Fibroblast of skin of left biceps (primary cell): ENCODE measurements around the gene PSENEN.

ENCODE experiments used
- DNase-seq, 2 experiments: peaks; one replicate each; pipeline ENCODE4 v3.0.0-alpha.2; 2013; ENCODE audit warnings: low read depth in 2 of 2

The PSENEN gene

GRCh38 chr19:35773020-35773806 lies 27.8 kb downstream of the PSENEN start:
- no peak for DNase-seq

GRCh38 chr19:35774274-35775045 lies 29.0 kb downstream of the PSENEN start:
- no peak for DNase-seq

- no peak for DNase-seq
Measured at GRCh38 chr19:35775046-35775297, 29.5 kb downstream of the PSENEN start.

DNA sequence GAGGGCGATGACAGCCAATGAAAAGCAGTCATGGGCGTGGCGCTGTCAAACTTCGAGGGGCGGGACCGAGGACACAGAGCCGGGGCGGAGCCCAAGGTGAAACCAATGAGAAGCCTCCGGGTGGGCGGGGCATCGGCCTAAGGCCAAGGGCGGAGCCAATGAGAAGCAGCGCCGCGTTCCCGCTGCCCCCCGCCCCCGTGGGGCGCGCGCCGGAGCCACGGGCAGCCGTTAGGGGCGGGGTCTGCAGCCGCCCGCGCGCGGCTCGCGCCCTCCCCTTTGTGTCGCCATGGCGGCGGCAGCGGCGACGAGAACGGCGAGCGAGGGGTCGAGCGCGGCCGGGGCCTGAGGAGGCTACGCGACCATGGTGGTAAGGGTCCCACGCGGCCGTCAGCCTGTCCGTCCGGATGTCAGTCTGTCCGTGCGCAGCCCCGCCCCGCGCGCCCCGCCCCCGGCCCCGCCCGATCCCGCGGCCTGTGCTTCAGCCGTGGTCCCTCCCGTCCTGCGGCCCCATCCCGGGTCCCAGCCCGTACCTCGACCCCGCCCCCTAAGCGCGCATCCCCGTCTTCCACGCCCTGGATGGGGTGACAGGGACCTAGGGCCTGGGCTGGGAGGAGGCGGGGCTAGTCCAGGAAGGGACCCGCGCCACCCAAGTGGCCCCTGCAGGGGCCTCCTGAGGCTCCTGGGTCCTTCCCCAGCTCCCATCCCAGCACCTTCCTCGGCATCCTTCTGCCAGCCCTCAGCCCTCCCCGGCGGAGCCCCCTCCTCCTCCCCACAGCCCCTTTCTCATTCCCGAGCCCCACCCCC lies 30.0 kb downstream of the PSENEN start, which contains the start of gene ARHGAP33:
ARHGAP33 (plus strand) TSS at position 267 of the 804 bp plus-strand sequence; CDS start at position 362, 95 bp downstream.
- DNase-seq: peak; percentile 85 to 89

DNA sequence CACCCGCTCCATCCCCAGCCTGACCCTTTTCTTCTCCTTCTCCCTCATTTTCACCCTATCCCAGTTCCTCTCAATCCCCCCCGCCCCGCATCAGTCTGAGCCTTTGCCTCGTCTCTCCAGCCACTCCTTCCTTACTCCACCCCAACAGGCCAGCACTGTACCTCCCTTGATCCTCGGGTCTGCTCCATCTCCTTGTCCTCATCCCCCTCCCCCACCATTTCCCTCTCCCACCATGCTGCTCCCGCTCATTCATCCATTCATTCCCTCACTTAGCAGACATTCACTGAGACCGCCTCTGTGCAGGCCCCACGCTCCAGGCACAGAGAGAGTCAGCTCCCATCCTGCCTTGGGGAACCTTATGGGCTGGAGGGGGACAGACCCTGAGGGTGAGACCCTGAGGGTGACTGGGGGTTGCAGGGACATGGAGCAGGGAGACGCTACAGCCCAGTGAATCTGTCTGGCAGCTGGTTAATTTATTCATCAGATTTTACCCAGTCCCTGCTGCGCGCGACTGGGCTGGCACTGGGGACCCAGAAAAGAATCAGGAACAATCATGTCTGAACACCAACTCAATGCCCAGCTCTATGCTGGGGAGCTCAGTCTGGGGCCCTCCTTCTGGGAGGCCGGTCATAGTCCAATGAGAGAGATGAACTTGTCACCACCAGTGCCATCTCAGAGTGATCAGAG lies 30.8 kb downstream of the PSENEN start:
- DNase-seq: no peak

DNA sequence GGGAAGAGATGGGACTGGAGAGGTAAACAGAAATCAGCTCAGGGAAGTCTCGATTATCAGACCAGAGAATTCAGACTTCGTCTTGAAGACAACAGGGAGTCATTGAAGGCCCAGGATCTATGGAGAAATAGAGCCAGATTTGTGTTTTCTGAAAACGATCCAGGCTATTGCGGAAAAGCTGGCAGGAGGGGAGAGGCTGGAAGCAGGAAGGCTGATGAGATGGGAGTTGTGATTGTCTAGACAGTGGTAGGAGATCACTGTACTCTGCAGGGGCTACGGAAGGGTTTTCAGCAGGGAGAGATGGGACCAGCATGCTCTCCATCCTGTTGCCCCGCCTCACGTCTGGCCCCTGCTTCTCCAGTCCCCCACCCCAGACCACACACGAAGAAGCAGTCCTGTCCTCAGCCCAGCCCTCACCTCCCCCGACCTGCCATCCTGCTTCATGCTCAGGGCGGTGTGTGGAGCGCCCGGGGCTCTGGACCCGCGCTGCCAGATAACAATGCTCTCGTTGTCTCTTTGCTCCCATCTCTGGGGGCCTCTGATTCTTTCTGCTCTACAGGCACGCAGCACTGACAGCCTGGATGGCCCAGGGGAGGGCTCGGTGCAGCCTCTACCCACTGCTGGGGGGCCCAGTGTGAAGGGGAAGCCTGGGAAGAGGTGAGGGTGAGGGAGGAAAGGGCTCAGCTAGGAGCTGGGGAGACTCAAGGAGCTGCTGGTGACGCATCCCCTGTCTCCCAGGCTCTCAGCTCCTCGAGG lies 31.8 kb downstream of the PSENEN start:
- DNase-seq: no peak

GRCh38 chr19:35777961-35778360 lies 32.5 kb downstream of the PSENEN start:
- no peak for DNase-seq

DNA sequence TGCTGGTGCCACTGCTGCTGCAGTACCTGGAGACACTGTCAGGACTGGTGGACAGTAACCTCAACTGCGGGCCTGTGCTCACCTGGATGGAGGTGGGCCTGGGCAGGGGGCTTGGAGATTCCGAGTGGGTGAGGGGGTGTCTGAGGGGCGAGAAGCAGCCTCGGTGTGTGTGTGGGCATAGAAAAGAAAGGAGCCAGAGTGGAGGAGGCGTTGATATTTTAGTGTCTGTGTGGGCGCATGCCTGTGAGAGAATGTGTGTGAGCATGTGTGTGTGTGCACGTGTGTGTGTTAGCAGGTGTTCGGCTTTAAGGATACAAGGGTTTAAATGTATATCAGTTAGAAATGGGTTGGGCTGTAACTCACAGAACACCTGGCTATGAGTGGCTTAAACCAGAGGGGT lies 33.6 kb downstream of the PSENEN start:
- DNase-seq: no peak

DNA sequence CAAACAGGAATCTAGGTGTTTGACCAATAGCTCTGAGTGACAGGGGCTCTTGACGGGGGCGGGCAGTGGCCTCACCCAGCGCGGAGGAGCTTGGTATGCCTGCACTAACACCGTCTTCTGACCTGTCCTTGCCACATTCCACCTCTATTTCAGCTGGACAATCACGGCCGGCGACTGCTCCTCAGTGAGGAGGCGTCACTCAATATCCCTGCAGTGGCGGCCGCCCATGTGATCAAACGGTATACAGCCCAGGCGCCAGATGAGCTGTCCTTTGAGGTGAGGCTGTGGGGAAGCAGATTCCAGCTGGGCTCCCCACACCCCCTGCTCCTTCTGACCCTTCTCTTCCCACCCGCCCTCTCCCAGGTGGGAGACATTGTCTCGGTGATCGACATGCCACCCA lies 34.6 kb downstream of the PSENEN start:
- no peak for DNase-seq

DNA sequence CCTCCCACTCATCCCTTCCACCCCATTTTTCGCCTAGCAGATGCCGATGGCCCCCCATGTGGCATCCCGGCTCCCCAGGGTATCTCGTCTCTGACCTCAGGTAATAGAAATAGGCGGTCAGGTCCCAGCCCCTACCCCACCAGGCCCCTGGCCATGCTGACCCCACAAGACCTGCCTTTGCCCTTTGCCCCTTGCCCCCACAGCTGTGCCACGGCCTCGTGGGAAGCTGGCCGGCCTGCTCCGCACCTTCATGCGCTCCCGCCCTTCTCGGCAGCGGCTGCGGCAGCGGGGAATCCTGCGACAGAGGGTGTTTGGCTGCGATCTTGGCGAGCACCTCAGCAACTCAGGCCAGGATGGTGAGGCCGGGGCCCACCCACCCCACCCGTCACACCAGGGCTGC lies 35.3 kb downstream of the PSENEN start:
- DNase-seq: no peak

- no peak for DNase-seq
Measured at GRCh38 chr19:35781650-35782049, 36.2 kb downstream of the PSENEN start.

DNA sequence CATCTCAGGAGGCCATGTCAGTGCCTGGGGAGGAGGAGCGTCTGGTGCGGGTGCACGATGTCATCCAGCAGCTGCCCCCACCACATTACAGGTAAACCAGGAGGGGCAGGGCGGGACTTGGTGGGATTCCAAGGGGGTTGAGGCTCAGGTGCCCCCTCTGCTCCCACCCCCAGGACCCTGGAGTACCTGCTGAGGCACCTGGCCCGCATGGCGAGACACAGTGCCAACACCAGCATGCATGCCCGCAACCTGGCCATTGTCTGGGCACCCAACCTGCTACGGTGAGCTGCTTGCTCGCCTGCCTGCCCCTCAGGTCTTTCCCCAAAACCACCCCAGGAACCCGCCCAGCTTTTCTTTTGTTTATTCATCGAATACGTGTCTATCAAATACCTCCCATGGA lies 37.1 kb downstream of the PSENEN start:
- DNase-seq: no peak

GRCh38 chr19:35783469-35784434 lies 38.3 kb downstream of the PSENEN start:
- no peak for DNase-seq

GRCh38 chr19:35784503-35785338 lies 39.3 kb downstream of the PSENEN start:
- no peak for DNase-seq

- DNase-seq: no peak
Measured at GRCh38 chr19:35785339-35785627, 39.8 kb downstream of the PSENEN start.

- no peak for DNase-seq
Measured at GRCh38 chr19:35786299-35787160, 41.1 kb downstream of the PSENEN start.

- DNase-seq: no peak
Measured at GRCh38 chr19:35787227-35787799, 41.9 kb downstream of the PSENEN start.
